HG02763 (cell line): ENCODE results near the gene MAGI2.

ENCODE experiments used
- ATAC-seq: cut with Tn5 transposase; IDR thresholded peaks from one replicate; pipeline ENCODE4 v1.9.1; 2021; ENCODE audit warnings: mild to moderate bottlenecking, moderate library complexity; ENCODE audit not compliant: unreplicated experiment

Gene MAGI2

DNA sequence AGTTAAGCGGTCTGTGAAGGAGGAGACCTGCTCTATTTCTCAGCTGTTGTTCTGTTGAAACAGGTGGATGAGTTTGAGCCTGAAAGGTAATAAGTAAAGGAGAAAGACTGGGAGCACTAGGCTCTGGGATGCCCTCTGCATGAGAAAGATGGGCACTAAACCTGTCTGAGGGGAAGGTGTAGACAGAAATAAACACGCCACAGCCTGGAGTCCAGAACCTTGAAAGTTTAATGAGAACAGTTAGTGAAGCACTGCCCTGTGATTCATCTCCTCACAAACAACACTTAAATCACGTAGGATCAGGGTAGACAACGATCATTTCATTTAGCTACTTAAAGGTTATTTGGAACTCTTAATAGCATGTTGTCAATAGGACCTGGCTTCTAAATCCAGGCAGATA is 1461.8 kb downstream of the MAGI2 start:
- no peak for ATAC-seq

- ATAC-seq, result no peak
Measured at GRCh38 chr7:77989981-77990566, 1463.4 kb downstream of the MAGI2 start.

DNA sequence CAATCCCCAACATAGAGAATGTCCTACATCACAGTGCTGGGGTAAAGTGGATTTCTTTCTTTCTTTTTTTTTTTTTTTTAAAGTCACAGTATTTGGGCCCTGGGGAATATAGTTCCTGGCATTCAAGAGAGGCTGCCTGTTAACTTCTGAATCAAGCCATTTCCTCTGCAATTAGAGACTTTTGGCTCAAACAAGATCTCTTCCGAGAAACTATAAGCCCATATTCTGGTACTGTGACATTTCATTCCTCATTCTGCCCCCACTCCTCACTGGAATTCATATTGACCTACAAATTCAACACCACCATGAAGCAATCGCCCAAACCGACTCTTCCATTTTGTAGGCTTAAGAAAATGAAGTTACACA is 1467.5 kb downstream of the MAGI2 start:
- ATAC-seq, result no peak

GRCh38 chr7:77985232-77985973 is 1468.1 kb downstream of the MAGI2 start:
- no peak for ATAC-seq

DNA sequence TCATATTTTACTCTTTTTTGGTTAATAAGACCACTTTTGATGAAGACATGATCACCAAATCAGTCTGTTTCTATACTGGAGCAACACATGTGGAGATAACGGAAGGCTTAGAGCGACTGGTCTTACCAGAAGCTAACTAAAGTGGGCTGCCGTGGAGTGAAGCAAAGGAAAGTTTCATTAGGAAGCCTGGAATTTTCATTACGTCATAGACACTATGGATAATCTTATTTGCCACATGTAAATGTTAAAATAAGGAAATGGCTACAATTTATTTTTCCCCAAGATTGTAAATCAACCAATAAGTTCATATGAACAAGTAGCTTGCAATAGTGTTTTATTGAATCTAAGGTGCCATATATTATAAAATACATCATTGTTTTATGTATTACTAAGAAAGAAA is 1469.5 kb downstream of the MAGI2 start:
- ATAC-seq, result no peak

GRCh38 chr7:77982926-77983550 is 1470.4 kb downstream of the MAGI2 start:
- no peak for ATAC-seq

DNA sequence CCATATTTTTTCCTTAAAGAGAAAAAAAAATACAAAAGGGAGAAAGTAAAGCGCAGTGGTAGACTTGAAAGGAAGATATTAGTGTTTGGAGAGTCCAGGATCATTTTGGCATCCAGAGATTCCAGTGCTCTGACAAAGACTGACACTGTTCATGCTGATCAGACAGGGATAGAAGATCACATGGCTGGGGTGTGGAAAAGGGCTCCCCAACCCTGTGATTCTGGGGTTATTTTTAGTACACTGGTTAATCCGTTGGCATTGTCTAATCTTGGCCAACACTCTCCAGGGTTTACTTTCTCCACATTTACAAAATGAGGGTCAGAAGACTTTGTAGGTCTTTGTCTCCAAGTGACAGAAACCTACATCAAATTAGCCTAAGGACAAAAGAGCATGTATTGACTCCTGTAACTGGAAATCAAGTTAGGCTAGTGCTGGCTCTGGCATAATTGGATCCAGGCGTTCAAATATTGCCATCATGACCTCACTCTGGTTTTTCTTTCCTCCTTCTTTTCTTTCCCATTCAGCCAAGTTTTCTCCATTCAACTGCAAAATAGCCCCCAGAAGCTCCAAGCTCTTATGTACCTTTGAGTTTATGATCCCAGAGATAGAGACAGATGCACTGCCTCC is 1473.3 kb downstream of the MAGI2 start:
- ATAC-seq, result no peak

DNA sequence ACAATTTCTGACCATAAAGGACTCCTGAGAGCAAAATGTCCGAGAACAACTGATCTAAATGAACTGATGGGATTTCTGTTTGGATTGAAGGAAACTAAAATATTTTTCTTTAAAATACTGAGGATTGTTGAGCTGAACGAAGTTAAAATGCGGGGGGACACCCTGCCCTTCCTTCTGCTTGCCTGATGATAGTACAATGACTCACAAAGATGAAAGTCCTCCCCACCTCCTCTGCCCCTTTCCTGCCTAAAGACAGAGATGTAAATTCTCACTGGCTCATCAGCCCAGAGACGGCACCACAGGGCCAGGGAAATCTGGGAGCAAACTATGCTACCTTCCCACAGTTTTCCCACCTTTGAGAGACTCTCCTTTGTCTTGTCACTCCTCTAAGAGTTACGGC is 1474.2 kb downstream of the MAGI2 start:
- no peak for ATAC-seq

DNA sequence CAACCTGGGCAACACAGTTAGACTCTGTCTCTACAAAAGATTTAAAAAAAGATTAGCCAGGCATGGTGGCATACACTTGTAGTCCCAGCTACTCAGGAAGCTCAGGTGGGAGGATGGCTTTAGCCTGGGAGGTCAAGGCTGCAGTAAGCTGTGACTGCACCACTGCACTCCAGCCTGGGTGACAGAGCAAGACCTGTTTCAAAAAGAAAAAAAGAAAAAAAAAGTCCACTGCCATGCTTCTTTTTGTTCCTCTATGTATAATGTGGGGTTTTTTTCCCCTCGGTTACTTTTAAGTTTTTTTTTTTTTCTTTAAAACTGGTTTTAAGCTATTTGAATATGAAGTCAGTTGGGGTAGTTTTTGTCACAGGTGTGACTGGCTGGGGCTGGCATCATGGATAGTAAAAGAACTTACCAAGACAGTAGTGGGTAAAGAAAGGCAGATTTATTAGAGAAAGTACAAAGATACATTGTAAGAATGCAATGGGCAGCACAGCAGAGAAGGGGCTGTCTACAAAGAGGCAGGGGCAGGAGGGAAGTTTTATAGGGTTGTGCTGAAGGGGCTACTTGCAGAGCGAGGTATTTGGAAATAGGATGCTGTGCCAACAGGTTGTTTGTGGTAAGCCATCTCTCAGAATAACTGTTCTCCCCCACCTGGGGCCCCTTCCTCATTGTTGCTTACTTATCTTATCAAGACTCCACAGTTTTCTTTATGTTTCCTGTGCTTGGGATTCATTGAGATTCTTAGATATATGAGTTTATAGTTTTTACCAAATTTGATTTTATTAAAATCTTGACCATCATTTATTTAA is 1477.6 kb downstream of the MAGI2 start:
- ATAC-seq, result no peak

- no peak for ATAC-seq
Measured at GRCh38 chr7:77971726-77972125, 1481.7 kb downstream of the MAGI2 start.

DNA sequence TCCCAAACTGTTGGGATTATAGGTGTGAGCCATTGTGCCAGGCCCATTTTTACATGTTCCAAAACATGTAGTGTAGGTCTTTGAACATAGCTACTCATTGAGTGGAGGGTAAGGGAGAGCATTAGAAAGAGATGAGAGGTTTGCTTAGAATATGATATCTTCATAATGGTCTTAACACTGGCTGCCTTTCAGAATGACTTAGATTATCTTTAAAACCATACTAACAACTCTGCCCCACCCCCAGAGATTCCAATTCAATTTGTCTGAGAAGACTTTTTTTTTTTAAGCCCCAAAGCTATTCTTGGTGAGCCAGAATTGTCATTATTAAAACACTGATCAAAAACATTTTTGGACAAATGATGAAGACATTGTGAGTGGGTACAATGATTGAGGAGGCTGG is 1486.0 kb downstream of the MAGI2 start:
- no peak for ATAC-seq
